Left lung (tissue), 10 donors: ENCODE measurements around the gene NDUFA11. TPM values are rescaled to one million over a fixed set of nuclear protein-coding genes. Genes with fewer than 3 reads are reported as not detected.
A peak's percentile ranks its signal among the peaks of the same experiment; 100 is the strongest.

Source experiments
- ATAC-seq: fragments of 200-7000 bp; cut with Tn5 transposase; one replicate; pipeline ENCODE4 v1.9.1; 2020; ENCODE audit warnings: moderate library complexity
- DNase-seq, 4 donors: peaks; one replicate each; pipeline ENCODE4 v3.0.0-alpha.2; 2013 to 2020
- H3K27ac ChIP-seq, 2 donors: fragments of 200-600 bp; sonication (generic) in 1 of 2; one replicate each; pipeline versions ENCODE4 v1.5.0 to v1.8.0; 2020 to 2021
- H3K27me3 ChIP-seq, 2 donors: fragments of 200-600 bp; sonication (generic) in 1 of 2; one replicate each; pipeline versions ENCODE4 v1.5.0 to v1.8.0; 2020 to 2021
- H3K36me3 ChIP-seq, 2 donors: fragments of 200-600 bp; sonication (generic) in 1 of 2; one replicate each; pipeline versions ENCODE4 v1.5.0 to v1.8.0; 2020 to 2021
- H3K4me1 ChIP-seq, 2 donors: fragments of 200-600 bp; one replicate each; pipeline ENCODE4 v1.8.0; 2021
- H3K4me3 ChIP-seq, 2 donors: fragments of 200-600 bp; sonication (generic) in 1 of 2; one replicate each; pipeline versions ENCODE4 v1.5.0 to v1.8.0; 2020 to 2021; ENCODE audit warnings: mild to moderate bottlenecking in 1 of 2
- H3K9me3 ChIP-seq, 2 donors: fragments of 200-600 bp; sonication (generic) in 1 of 2; one replicate each; pipeline versions ENCODE4 v1.5.0 to v1.8.0; 2020 to 2021
- CTCF ChIP-seq, 2 donors: fragments of 200-600 bp; sonication (generic) in 1 of 2; IDR thresholded peaks; one replicate each; pipeline versions ENCODE4 v1.5.0 to v1.8.0; 2021; ENCODE audit warnings: antibody characterized with exemption in 2 of 2
- intact Hi-C, 2 donors: fragments of 100-400 bp; cut with DNase I; formaldehyde crosslinking; loops; one replicate each; pipeline versions ENCODE4 v1.11.2 to v1.14.2; 2022
- polyA plus RNA-seq, 6 donors: library from polyadenylated mRNA; unstranded; fragments of 120-200 nt; gene quantifications; one replicate each; pipeline ENCODE4 v1.2.1, GENCODE V29; 2013; ENCODE audit not compliant: insufficient read length in 6 of 6
- total RNA-seq, 2 donors: library from RNA; stranded (reverse); fragmentation: NEBNext Ultra II Directional; extraction: Animal tissue kit (Norgen Biotek cat#: 25700); gene quantifications; one replicate each; pipeline ENCODE4 v1.2.1, GENCODE V29; 2021
- donor health status: DM: no; HTN: yes; CAD: no.
- donor health status: DM: no; HTN: no; CAD: no.

NDUFA11 gene
- total and polyA plus RNA-seq, 8 donors: 102 to 190 (median 141) TPM

- no peaks in the 10 kb centered on the region for H3K9me3 ChIP-seq
- peak overlapping the region in 1 of 2 donors; percentile 41 for H3K27ac ChIP-seq
- intact Hi-C loops: no loop called here
- peak; percentile 30 for ATAC-seq
- peaks cover 61 to 98% of the 10 kb centered on the region in 2 donors for H3K4me1 ChIP-seq
- peaks cover 0 to 14% of the 10 kb centered on the region in 2 donors for H3K36me3 ChIP-seq
- H3K27me3 ChIP-seq: no peaks in the 10 kb centered on the region
- no peak for TF ChIP-seq CTCF (IDR thresholded peaks at IDR 0.05)
- no peak overlapping the region for H3K4me3 ChIP-seq
- DNase-seq: peak in 2 of 4 donors; percentile 60 to 77
These were observed 47.8 kb upstream of the NDUFA11 start for GRCh38 chr19:5951338-5951861.

GRCh38 chr19:5950741-5951140 is 47.2 kb upstream of the NDUFA11 start:
- no peak for DNase-seq
- H3K36me3 ChIP-seq: peaks cover 0 to 14% of the 10 kb centered on the region in 2 donors
- intact Hi-C loops: no loop called here
- no peak overlapping the region for H3K4me3 ChIP-seq
- peaks cover 61 to 95% of the 10 kb centered on the region in 2 donors for H3K4me1 ChIP-seq
- no peaks in the 10 kb centered on the region for H3K27me3 ChIP-seq
- no peak for TF ChIP-seq CTCF (IDR thresholded peaks at IDR 0.05)
- H3K27ac ChIP-seq: peak overlapping the region in 1 of 2 donors; percentile 41
- no peak for ATAC-seq
- H3K9me3 ChIP-seq: no peaks in the 10 kb centered on the region

- ATAC-seq: peak; percentile 59
- no peaks in the 10 kb centered on the region for H3K9me3 ChIP-seq
- intact Hi-C loops: no loop called here
- no peak overlapping the region for H3K4me3 ChIP-seq
- H3K27ac ChIP-seq: peak overlapping the region in 1 of 2 donors; percentile 85
- no peak for TF ChIP-seq CTCF (IDR thresholded peaks at IDR 0.05)
- DNase-seq: peak in 3 of 4 donors; percentile 58 to 83 (median 82)
- no peaks in the 10 kb centered on the region for H3K27me3 ChIP-seq
- peaks cover 56 to 86% of the 10 kb centered on the region in 2 donors for H3K4me1 ChIP-seq
- H3K36me3 ChIP-seq: peaks cover 0 to 14% of the 10 kb centered on the region in 2 donors
These were observed 46.3 kb upstream of the NDUFA11 start for GRCh38 chr19:5949792-5950305.

- Histone ChIP-seq H3K27ac (peak overlapping the region; percentile 71 to 85), H3K4me3 (no peak overlapping the region), H3K9me3 (no peaks in the 10 kb centered on the region), H3K27me3 (no peaks in the 10 kb centered on the region), H3K4me1 (peaks cover 47 to 77% of the 10 kb centered on the region in 2 donors), H3K36me3 (peaks cover 0 to 14% of the 10 kb centered on the region in 2 donors)
- peak in 1 of 4 donors; percentile 2 for DNase-seq
- ATAC-seq: no peak
- intact Hi-C loops: no loop called here
- TF ChIP-seq CTCF (IDR thresholded peaks at IDR 0.05): no peak
These were observed 45.4 kb upstream of the NDUFA11 start for GRCh38 chr19:5948752-5949564.

DNA sequence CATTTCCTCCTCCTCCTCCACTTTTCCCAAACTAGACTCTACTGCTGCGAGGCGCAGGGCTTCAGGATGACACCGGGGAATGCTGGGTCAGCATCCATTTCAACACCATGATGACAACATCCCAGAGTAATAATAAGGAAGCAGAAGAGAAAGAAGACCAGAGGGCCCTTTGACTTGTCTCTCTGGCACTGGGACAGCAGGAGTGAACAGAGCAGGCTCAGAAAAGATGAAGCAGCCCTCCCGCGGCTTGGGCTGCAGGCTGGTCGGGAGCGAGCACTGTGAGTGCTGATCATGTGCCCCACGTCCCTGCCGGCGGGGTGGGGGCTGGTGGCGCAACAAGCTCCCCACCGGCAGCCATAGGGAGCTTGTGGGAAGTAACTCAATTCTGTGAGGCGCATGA is 43.8 kb upstream of the NDUFA11 start:
- peaks cover 0 to 14% of the 10 kb centered on the region in 2 donors for H3K36me3 ChIP-seq
- peak; percentile 53 for ATAC-seq
- DNase-seq: peak in 3 of 4 donors; percentile 73 to 87 (median 82)
- no peak overlapping the region for H3K4me3 ChIP-seq
- no peak for TF ChIP-seq CTCF (IDR thresholded peaks at IDR 0.05)
- peaks cover 31 to 65% of the 10 kb centered on the region in 2 donors for H3K4me1 ChIP-seq
- H3K9me3 ChIP-seq: no peaks in the 10 kb centered on the region
- H3K27ac ChIP-seq: peak overlapping the region; percentile 71 to 85
- intact Hi-C loops: no loop called here
- no peaks in the 10 kb centered on the region for H3K27me3 ChIP-seq
